HFFc6 (cell line): ENCODE data around the gene PTPN4. TPM values are rescaled to one million over a fixed set of nuclear protein-coding genes. Genes with fewer than 3 reads are reported as not detected.
"Not testable (repeated sequence)": the region's sequence is repeated elsewhere in the genome, so short reads cannot be mapped to it uniquely, and the experiment has no call there.

Experiments
- DNase-seq: peaks from one replicate; pipeline ENCODE4 v3.0.0-alpha.2; 2018
- H3K27ac Mint-ChIP-seq: 2 replicates; pipeline ENCODE4 v1.8.0; 2020; ENCODE audit warnings: mild to moderate bottlenecking, mixed read lengths
- H3K27me3 Mint-ChIP-seq: 2 replicates; pipeline ENCODE4 v1.8.0; 2021; ENCODE audit warnings: mild to moderate bottlenecking, moderate library complexity, mixed read lengths; ENCODE audit not compliant: insufficient read depth
- H3K36me3 Mint-ChIP-seq: 2 replicates; pipeline ENCODE4 v1.8.0; 2021; ENCODE audit warnings: low read depth, mixed read lengths
- H3K4me1 Mint-ChIP-seq: 2 replicates; pipeline ENCODE4 v1.8.0; 2020; ENCODE audit warnings: low read depth, mixed read lengths
- H3K4me3 Mint-ChIP-seq: 2 replicates; pipeline ENCODE4 v1.8.0; 2020; ENCODE audit warnings: mild to moderate bottlenecking, moderate library complexity, mixed read lengths
- H3K9me3 Mint-ChIP-seq: 2 replicates; pipeline ENCODE4 v1.8.0; 2020; ENCODE audit warnings: mild to moderate bottlenecking, mixed read lengths
- CTCF ChIP-seq: fragments of 200-600 bp; sonication (generic); IDR thresholded peaks from 2 replicates; pipeline ENCODE4 v1.5.0; 2021; ENCODE audit warnings: antibody characterized with exemption, mild to moderate bottlenecking
- total RNA-seq, 6 experiments: library from RNA; stranded (reverse); fragmentation: NEBNext Ultra II Directional; extraction: Animal tissue kit (Norgen Biotek cat#: 25700); gene quantifications; 2 replicates in 1 of 6; 3 replicates in 5 of 6; pipeline ENCODE4 v1.2.3, GENCODE V29; 2021

Gene PTPN4
- total RNA-seq, 6 experiments from 2014 or later, result 12.0 to 20.3 (median 14.8) TPM

GRCh38 chr2:119792907-119793312, 33.2 kb downstream of the PTPN4 start:
- peaks cover 35% of the 10 kb centered on the region for H3K9me3 Mint-ChIP-seq
- no peak overlapping the region for H3K4me3 Mint-ChIP-seq
- H3K27ac Mint-ChIP-seq, result no peak overlapping the region

GRCh38 chr2:119794237-119794636, 34.5 kb downstream of the PTPN4 start:
- no peaks in the 10 kb centered on the region for H3K27me3 Mint-ChIP-seq
- H3K27ac Mint-ChIP-seq, result no peak overlapping the region
- no peak for DNase-seq
- H3K9me3 Mint-ChIP-seq, result peaks cover 35% of the 10 kb centered on the region
- H3K36me3 Mint-ChIP-seq, result peaks cover 39% of the 10 kb centered on the region
- H3K4me3 Mint-ChIP-seq, result no peak overlapping the region
- H3K4me1 Mint-ChIP-seq, result no peaks in the 10 kb centered on the region
- no peak for TF ChIP-seq CTCF

More at GRCh38 chr2:119792907-119793312, 33.2 kb downstream of the PTPN4 start:
- peaks cover 39% of the 10 kb centered on the region for H3K36me3 Mint-ChIP-seq
- DNase-seq, result no peak
- no peak for TF ChIP-seq CTCF
- no peaks in the 10 kb centered on the region for H3K27me3 Mint-ChIP-seq
- H3K4me1 Mint-ChIP-seq, result no peaks in the 10 kb centered on the region

GRCh38 chr2:119795309-119796303, 35.9 kb downstream of the PTPN4 start:
- no peak for TF ChIP-seq CTCF
- DNase-seq, result no peak
- Mint-ChIP-seq H3K36me3 (peaks cover 31% of the 10 kb centered on the region), H3K4me3 (no peak overlapping the region), H3K27ac (no peak overlapping the region), H3K27me3 (no peaks in the 10 kb centered on the region), H3K9me3 (peaks cover 29% of the 10 kb centered on the region), H3K4me1 (no peaks in the 10 kb centered on the region)

GRCh38 chr2:119800376-119800902, 40.7 kb downstream of the PTPN4 start:
- H3K27me3 Mint-ChIP-seq, result no peaks in the 10 kb centered on the region
- TF ChIP-seq CTCF, result no peak
- no peaks in the 10 kb centered on the region for H3K4me1 Mint-ChIP-seq
- no peak overlapping the region for H3K4me3 Mint-ChIP-seq
- peaks cover 18% of the 10 kb centered on the region for H3K36me3 Mint-ChIP-seq
- H3K27ac Mint-ChIP-seq, result no peak overlapping the region
- H3K9me3 Mint-ChIP-seq, result peaks cover 13% of the 10 kb centered on the region
- no peak for DNase-seq

GRCh38 chr2:119801040-119801439, 41.3 kb downstream of the PTPN4 start:
- TF ChIP-seq CTCF, result no peak
- peaks cover 24% of the 10 kb centered on the region for H3K36me3 Mint-ChIP-seq
- DNase-seq, result no peak
- H3K9me3 Mint-ChIP-seq, result peaks cover 16% of the 10 kb centered on the region
- H3K27me3 Mint-ChIP-seq, result no peaks in the 10 kb centered on the region
- no peak overlapping the region for H3K4me3 Mint-ChIP-seq
- H3K4me1 Mint-ChIP-seq, result no peaks in the 10 kb centered on the region
- no peak overlapping the region for H3K27ac Mint-ChIP-seq

GRCh38 chr2:119801989-119802388, 42.3 kb downstream of the PTPN4 start:
- DNase-seq, H3K4me3 Mint-ChIP-seq, H3K27me3 Mint-ChIP-seq, H3K4me1 Mint-ChIP-seq, H3K27ac Mint-ChIP-seq: not testable (repeated sequence)
- peaks cover 31% of the 10 kb centered on the region for H3K36me3 Mint-ChIP-seq
- peaks cover 16% of the 10 kb centered on the region for H3K9me3 Mint-ChIP-seq
